Activated T-cell treated with anti-CD3 and anti-CD28 coated beads, Interleukin-2, amount 50 U/mL, for 72 hours (primary cell): Measurements from ENCODE around the gene CREB5. TPM values are rescaled to one million over a fixed set of nuclear protein-coding genes. Genes with fewer than 3 reads are reported as not detected.
A peak's percentile ranks its signal among the peaks of the same experiment; 100 is the strongest.

Experiments used
- ATAC-seq, 2 donors: fragments of 150-1000 bp; cut with Tn5 transposase; replicated peaks in 1 of 2; 2 replicates each; pipeline ENCODE4 v1.10.0; 2021; ENCODE audit warnings: moderate library complexity in 2 of 2, mild to moderate bottlenecking in 1 of 2
- DNase-seq, 2 donors: peaks; one replicate each; pipeline ENCODE4 v3.0.0; 2021 to 2022; ENCODE audit warnings: mixed read lengths in 1 of 2
- H3K27ac Mint-ChIP-seq: one replicate; pipeline ENCODE4 v1.8.0; 2022; ENCODE audit warnings: mild to moderate bottlenecking, moderate library complexity, mixed read lengths
- H3K27me3 Mint-ChIP-seq: one replicate; pipeline ENCODE4 v1.8.0; 2022; ENCODE audit warnings: low read depth, mixed read lengths
- H3K36me3 Mint-ChIP-seq, 2 donors: one replicate each; pipeline ENCODE4 v1.8.0; 2022; ENCODE audit warnings: mixed read lengths in 2 of 2, mild to moderate bottlenecking in 1 of 2; ENCODE audit not compliant: insufficient read depth in 2 of 2
- H3K4me1 Mint-ChIP-seq: one replicate; pipeline ENCODE4 v1.8.0; 2022; ENCODE audit warnings: low read depth, mixed read lengths
- H3K4me3 Mint-ChIP-seq, 2 donors: one replicate each; pipeline ENCODE4 v1.8.0; 2022; ENCODE audit warnings: mild to moderate bottlenecking in 2 of 2, mixed read lengths in 2 of 2, moderate library complexity in 2 of 2
- H3K9me3 Mint-ChIP-seq, 2 donors: one replicate each; pipeline ENCODE4 v1.8.0; 2022; ENCODE audit warnings: mixed read lengths in 2 of 2
- total RNA-seq, 2 donors: library from RNA; stranded (reverse); gene quantifications; one replicate each; pipeline ENCODE4 v1.2.3, GENCODE V29; 2022

Gene CREB5
- total RNA-seq, 2 donors from 2014 or later: 1.2 to 1.9 TPM

GRCh38 chr7:28500138-28500537, 87.8 kb downstream of the CREB5 start:
- no peak overlapping the region for H3K4me3 Mint-ChIP-seq
- H3K36me3 Mint-ChIP-seq: no peaks in the 10 kb centered on the region
- no peak overlapping the region for H3K27ac Mint-ChIP-seq
- H3K27me3 Mint-ChIP-seq: peaks cover 14% of the 10 kb centered on the region
- H3K4me1 Mint-ChIP-seq: no peaks in the 10 kb centered on the region
- ATAC-seq (no peak), DNase-seq (peak in 1 of 2 donors; percentile 1)
- H3K9me3 Mint-ChIP-seq: no peaks in the 10 kb centered on the region

GRCh38 chr7:28502408-28502807, 90.1 kb downstream of the CREB5 start:
- no peaks in the 10 kb centered on the region for H3K36me3 Mint-ChIP-seq
- no peak overlapping the region for H3K4me3 Mint-ChIP-seq
- DNase-seq (no peak), ATAC-seq (no peak)
- H3K27ac Mint-ChIP-seq: no peak overlapping the region
- no peaks in the 10 kb centered on the region for H3K4me1 Mint-ChIP-seq
- H3K9me3 Mint-ChIP-seq: no peaks in the 10 kb centered on the region
- no peaks in the 10 kb centered on the region for H3K27me3 Mint-ChIP-seq

- ATAC-seq: no peak
- no peaks in the 10 kb centered on the region for H3K9me3 Mint-ChIP-seq
- no peak for DNase-seq
- H3K4me1 Mint-ChIP-seq: no peaks in the 10 kb centered on the region
- H3K36me3 Mint-ChIP-seq: no peaks in the 10 kb centered on the region
- H3K27ac Mint-ChIP-seq: no peak overlapping the region
- H3K4me3 Mint-ChIP-seq: no peak overlapping the region
- no peaks in the 10 kb centered on the region for H3K27me3 Mint-ChIP-seq
Measured at GRCh38 chr7:28503396-28503795, 91.1 kb downstream of the CREB5 start.

- H3K27ac Mint-ChIP-seq: no peak overlapping the region
- DNase-seq (no peak), ATAC-seq (no peak)
- no peaks in the 10 kb centered on the region for H3K4me1 Mint-ChIP-seq
- H3K4me3 Mint-ChIP-seq: no peak overlapping the region
- no peaks in the 10 kb centered on the region for H3K36me3 Mint-ChIP-seq
- H3K27me3 Mint-ChIP-seq: peaks cover 9% of the 10 kb centered on the region
- H3K9me3 Mint-ChIP-seq: no peaks in the 10 kb centered on the region
Measured at GRCh38 chr7:28505014-28505413, 92.7 kb downstream of the CREB5 start.

- no peaks in the 10 kb centered on the region for H3K4me1 Mint-ChIP-seq
- H3K36me3 Mint-ChIP-seq: no peaks in the 10 kb centered on the region
- H3K27me3 Mint-ChIP-seq: peaks cover 13% of the 10 kb centered on the region
- no peak for ATAC-seq
- no peaks in the 10 kb centered on the region for H3K9me3 Mint-ChIP-seq
- no peak for DNase-seq
- no peak overlapping the region for H3K27ac Mint-ChIP-seq
- no peak overlapping the region for H3K4me3 Mint-ChIP-seq
Measured at GRCh38 chr7:28505867-28506266, 93.5 kb downstream of the CREB5 start.

- Mint-ChIP-seq H3K9me3 (no peaks in the 10 kb centered on the region), H3K4me3 (no peak overlapping the region), H3K27me3 (peaks cover 23% of the 10 kb centered on the region), H3K36me3 (no peaks in the 10 kb centered on the region), H3K27ac (no peak overlapping the region), H3K4me1 (no peaks in the 10 kb centered on the region)
- DNase-seq (no peak), ATAC-seq (no peak)
Measured at GRCh38 chr7:28507525-28508282, 95.4 kb downstream of the CREB5 start.

GRCh38 chr7:28509251-28510025, 97.1 kb downstream of the CREB5 start:
- ATAC-seq (no peak), DNase-seq (no peak)
- Mint-ChIP-seq H3K27me3 (peaks cover 23% of the 10 kb centered on the region), H3K4me1 (no peaks in the 10 kb centered on the region), H3K27ac (no peak overlapping the region), H3K36me3 (no peaks in the 10 kb centered on the region), H3K4me3 (no peak overlapping the region), H3K9me3 (no peaks in the 10 kb centered on the region)

GRCh38 chr7:28510026-28510369, 97.7 kb downstream of the CREB5 start:
- ATAC-seq (no peak), DNase-seq (no peak)
- no peak overlapping the region for H3K27ac Mint-ChIP-seq
- H3K4me1 Mint-ChIP-seq: no peaks in the 10 kb centered on the region
- H3K9me3 Mint-ChIP-seq: no peaks in the 10 kb centered on the region
- H3K36me3 Mint-ChIP-seq: no peaks in the 10 kb centered on the region
- H3K4me3 Mint-ChIP-seq: no peak overlapping the region
- H3K27me3 Mint-ChIP-seq: peaks cover 23% of the 10 kb centered on the region

GRCh38 chr7:28512668-28513440, 100.5 kb downstream of the CREB5 start:
- Mint-ChIP-seq H3K36me3 (no peaks in the 10 kb centered on the region), H3K27me3 (peaks cover 24% of the 10 kb centered on the region), H3K27ac (no peak overlapping the region), H3K4me3 (no peak overlapping the region), H3K4me1 (no peaks in the 10 kb centered on the region), H3K9me3 (no peaks in the 10 kb centered on the region)
- DNase-seq (no peak), ATAC-seq (no peak)

GRCh38 chr7:28516390-28517172, 104.3 kb downstream of the CREB5 start:
- DNase-seq: no peak
- no peak overlapping the region for H3K27ac Mint-ChIP-seq
- no peak overlapping the region for H3K4me3 Mint-ChIP-seq
- no peaks in the 10 kb centered on the region for H3K4me1 Mint-ChIP-seq
- no peak for ATAC-seq
- H3K36me3 Mint-ChIP-seq: no peaks in the 10 kb centered on the region
- peaks cover 31% of the 10 kb centered on the region for H3K27me3 Mint-ChIP-seq
- no peaks in the 10 kb centered on the region for H3K9me3 Mint-ChIP-seq

- no peaks in the 10 kb centered on the region for H3K36me3 Mint-ChIP-seq
- no peak for ATAC-seq
- no peaks in the 10 kb centered on the region for H3K9me3 Mint-ChIP-seq
- peaks cover 25% of the 10 kb centered on the region for H3K27me3 Mint-ChIP-seq
- DNase-seq: no peak
- H3K4me3 Mint-ChIP-seq: no peak overlapping the region
- H3K27ac Mint-ChIP-seq: no peak overlapping the region
- no peaks in the 10 kb centered on the region for H3K4me1 Mint-ChIP-seq
Measured at GRCh38 chr7:28517206-28517605, 104.9 kb downstream of the CREB5 start.

- no peaks in the 10 kb centered on the region for H3K9me3 Mint-ChIP-seq
- H3K4me3 Mint-ChIP-seq: no peak overlapping the region
- DNase-seq (no peak), ATAC-seq (no peak)
- no peak overlapping the region for H3K27ac Mint-ChIP-seq
- no peaks in the 10 kb centered on the region for H3K36me3 Mint-ChIP-seq
- peaks cover 23% of the 10 kb centered on the region for H3K27me3 Mint-ChIP-seq
- no peaks in the 10 kb centered on the region for H3K4me1 Mint-ChIP-seq
Measured at GRCh38 chr7:28517606-28518005, 105.3 kb downstream of the CREB5 start.
